Measurements from ENCODE around the gene MTOR.

Gene MTOR

GRCh38 chr1:11256299-11256698 lies 6.1 kb downstream of the MTOR start:
- Histone ChIP-seq H3K79me2 (ENCODE audit: control insufficient read depth, insufficient read depth, low read length, poor library complexity) (no peaks in the 10 kb centered on the region), H2AK5ac (ENCODE audit: low read length) (no peak overlapping the region), H2AFZ (ENCODE audit: insufficient read depth, low read length, poor library complexity) (no peak overlapping the region), H3K4me1 (ENCODE audit: control insufficient read depth in 1 of 2, insufficient read depth in 2 of 2, low read length in 2 of 2) (no peaks in the 10 kb centered on the region), H2BK120ac (ENCODE audit: insufficient read depth, low read length, poor library complexity) (no peak overlapping the region), H2BK12ac (ENCODE audit: low read length) (no peak overlapping the region), H3K9me3 (ENCODE audit: insufficient read depth, low read depth, low read length) (peaks cover 4% of the 10 kb centered on the region), H3K4ac (ENCODE audit: low read depth, low read length) (no peak overlapping the region), H3K36me3 (ENCODE audit: control insufficient read depth in 1 of 2, insufficient read depth in 2 of 2, low read length in 2 of 2) (peaks cover 51 to 63% of the 10 kb centered on the region in 2 experiments), H4K12ac (ENCODE audit: low read depth, low read length) (no peak overlapping the region), H3K23ac (ENCODE audit: low read length) (no peak overlapping the region), H3K14ac (ENCODE audit: low read length) (no peak overlapping the region), H3K4me2 (ENCODE audit: low read length) (no peak overlapping the region), H2BK5ac (ENCODE audit: low read depth, low read length, poor library complexity) (no peak overlapping the region), H3K79me1 (ENCODE audit: low read length) (no peaks in the 10 kb centered on the region), H3K18ac (ENCODE audit: low read length) (no peak overlapping the region), H4K91ac (ENCODE audit: low read depth, low read length) (no peak overlapping the region), H3K4me3 (ENCODE audit: low read depth, low read length) (no peak overlapping the region), H3K27ac (ENCODE audit: low read depth, low read length) (no peak overlapping the region), H3K27me3 (ENCODE audit: insufficient read depth, low read length) (no peaks in the 10 kb centered on the region), H3K9ac (ENCODE audit: low read length) (no peak overlapping the region), H4K8ac (ENCODE audit: low read depth, low read length) (no peak overlapping the region)
- DNase-seq: no peak
- WGBS (ENCODE audit: extremely low coverage, insufficient coverage, insufficient read length): no CpG with 5 or more reads among the region's 1 CpG

- Histone ChIP-seq H2AK5ac (ENCODE audit: low read length) (no peak overlapping the region), H3K79me1 (ENCODE audit: low read length) (no peaks in the 10 kb centered on the region), H3K4ac (ENCODE audit: low read depth, low read length) (no peak overlapping the region), H4K91ac (ENCODE audit: low read depth, low read length) (no peak overlapping the region), H3K9me3 (ENCODE audit: insufficient read depth, low read depth, low read length) (peaks cover 4% of the 10 kb centered on the region), H2BK120ac (ENCODE audit: insufficient read depth, low read length, poor library complexity) (no peak overlapping the region), H3K27ac (ENCODE audit: low read depth, low read length) (no peak overlapping the region), H3K23ac (ENCODE audit: low read length) (no peak overlapping the region), H3K14ac (ENCODE audit: low read length) (no peak overlapping the region), H3K36me3 (ENCODE audit: control insufficient read depth in 1 of 2, insufficient read depth in 2 of 2, low read length in 2 of 2) (peaks cover 55 to 64% of the 10 kb centered on the region in 2 experiments), H3K18ac (ENCODE audit: low read length) (no peak overlapping the region), H2AFZ (ENCODE audit: insufficient read depth, low read length, poor library complexity) (no peak overlapping the region), H2BK5ac (ENCODE audit: low read depth, low read length, poor library complexity) (no peak overlapping the region), H3K27me3 (ENCODE audit: insufficient read depth, low read length) (no peaks in the 10 kb centered on the region), H4K8ac (ENCODE audit: low read depth, low read length) (no peak overlapping the region), H4K12ac (ENCODE audit: low read depth, low read length) (no peak overlapping the region), H2BK12ac (ENCODE audit: low read length) (no peak overlapping the region), H3K9ac (ENCODE audit: low read length) (no peak overlapping the region), H3K4me1 (ENCODE audit: control insufficient read depth in 1 of 2, insufficient read depth in 2 of 2, low read length in 2 of 2) (no peaks in the 10 kb centered on the region), H3K79me2 (ENCODE audit: control insufficient read depth, insufficient read depth, low read length, poor library complexity) (no peaks in the 10 kb centered on the region), H3K4me3 (ENCODE audit: low read depth, low read length) (no peak overlapping the region), H3K4me2 (ENCODE audit: low read length) (no peak overlapping the region)
- no CpG with 5 or more reads among the region's 8 CpGs for WGBS (ENCODE audit: extremely low coverage, insufficient coverage, insufficient read length)
- DNase-seq: no peak
Observed at GRCh38 chr1:11253226-11253625, 9.1 kb downstream of the MTOR start.

GRCh38 chr1:11252538-11252937 lies 9.8 kb downstream of the MTOR start:
- no peak overlapping the region for H3K4ac ChIP-seq (ENCODE audit: low read depth, low read length)
- no CpG with 5 or more reads among the region's 8 CpGs for WGBS (ENCODE audit: extremely low coverage, insufficient coverage, insufficient read length)
- no peak overlapping the region for H4K91ac ChIP-seq (ENCODE audit: low read depth, low read length)
- no peak overlapping the region for H3K4me2 ChIP-seq (ENCODE audit: low read length)
- no peaks in the 10 kb centered on the region for H3K27me3 ChIP-seq (ENCODE audit: insufficient read depth, low read length)
- no peak overlapping the region for H2AK5ac ChIP-seq (ENCODE audit: low read length)
- H2BK5ac ChIP-seq (ENCODE audit: low read depth, low read length, poor library complexity): no peak overlapping the region
- H3K79me1 ChIP-seq (ENCODE audit: low read length): no peaks in the 10 kb centered on the region
- no peak overlapping the region for H3K27ac ChIP-seq (ENCODE audit: low read depth, low read length)
- no peaks in the 10 kb centered on the region for H3K4me1 ChIP-seq (ENCODE audit: control insufficient read depth in 1 of 2, insufficient read depth in 2 of 2, low read length in 2 of 2)
- H3K79me2 ChIP-seq (ENCODE audit: control insufficient read depth, insufficient read depth, low read length, poor library complexity): no peaks in the 10 kb centered on the region
- H2BK120ac ChIP-seq (ENCODE audit: insufficient read depth, low read length, poor library complexity): no peak overlapping the region
- no peak overlapping the region for H3K9ac ChIP-seq (ENCODE audit: low read length)
- H4K8ac ChIP-seq (ENCODE audit: low read depth, low read length): no peak overlapping the region
- H3K36me3 ChIP-seq (ENCODE audit: control insufficient read depth in 1 of 2, insufficient read depth in 2 of 2, low read length in 2 of 2): peaks cover 55 to 65% of the 10 kb centered on the region in 2 experiments
- no peak overlapping the region for H3K18ac ChIP-seq (ENCODE audit: low read length)
- H3K4me3 ChIP-seq (ENCODE audit: low read depth, low read length): no peak overlapping the region
- no peak for DNase-seq
- H4K12ac ChIP-seq (ENCODE audit: low read depth, low read length): no peak overlapping the region
- no peak overlapping the region for H2BK12ac ChIP-seq (ENCODE audit: low read length)
- no peak overlapping the region for H2AFZ ChIP-seq (ENCODE audit: insufficient read depth, low read length, poor library complexity)
- no peak overlapping the region for H3K23ac ChIP-seq (ENCODE audit: low read length)
- H3K9me3 ChIP-seq (ENCODE audit: insufficient read depth, low read depth, low read length): peaks cover 4% of the 10 kb centered on the region
- H3K14ac ChIP-seq (ENCODE audit: low read length): no peak overlapping the region

GRCh38 chr1:11248169-11248568 lies 14.2 kb downstream of the MTOR start:
- Histone ChIP-seq H2BK12ac (ENCODE audit: low read length) (no peak overlapping the region), H3K4ac (ENCODE audit: low read depth, low read length) (no peak overlapping the region), H3K79me1 (ENCODE audit: low read length) (no peaks in the 10 kb centered on the region), H3K9me3 (ENCODE audit: insufficient read depth, low read depth, low read length) (no peaks in the 10 kb centered on the region), H3K27me3 (ENCODE audit: insufficient read depth, low read length) (no peaks in the 10 kb centered on the region), H3K18ac (ENCODE audit: low read length) (no peak overlapping the region), H4K8ac (ENCODE audit: low read depth, low read length) (no peak overlapping the region), H2AFZ (ENCODE audit: insufficient read depth, low read length, poor library complexity) (no peak overlapping the region), H4K91ac (ENCODE audit: low read depth, low read length) (no peak overlapping the region), H2BK120ac (ENCODE audit: insufficient read depth, low read length, poor library complexity) (no peak overlapping the region), H3K4me3 (ENCODE audit: low read depth, low read length) (no peak overlapping the region), H2AK5ac (ENCODE audit: low read length) (no peak overlapping the region), H3K23ac (ENCODE audit: low read length) (no peak overlapping the region), H3K14ac (ENCODE audit: low read length) (no peak overlapping the region), H4K12ac (ENCODE audit: low read depth, low read length) (no peak overlapping the region), H3K4me2 (ENCODE audit: low read length) (no peak overlapping the region), H3K4me1 (ENCODE audit: control insufficient read depth in 1 of 2, insufficient read depth in 2 of 2, low read length in 2 of 2) (no peaks in the 10 kb centered on the region), H3K27ac (ENCODE audit: low read depth, low read length) (no peak overlapping the region), H3K36me3 (ENCODE audit: control insufficient read depth in 1 of 2, insufficient read depth in 2 of 2, low read length in 2 of 2) (peaks cover 34 to 56% of the 10 kb centered on the region in 2 experiments), H3K79me2 (ENCODE audit: control insufficient read depth, insufficient read depth, low read length, poor library complexity) (no peaks in the 10 kb centered on the region), H3K9ac (ENCODE audit: low read length) (no peak overlapping the region), H2BK5ac (ENCODE audit: low read depth, low read length, poor library complexity) (no peak overlapping the region)
- no peak for DNase-seq
- WGBS (ENCODE audit: extremely low coverage, insufficient coverage, insufficient read length): no CpG with 5 or more reads among the region's 4 CpGs

All from trophoblast cell (in vitro differentiated cells and primary cell).